Measurements from ENCODE around the gene NFKBIB.

Gene NFKBIB

GRCh38 chr19:38905620-38906019, 5.9 kb downstream of the NFKBIB start:
- TF ChIP-seq TAF1 (IDR thresholded peaks at IDR 0.05; ENCODE audit: borderline replicate concordance, insufficient read depth, low read length): no peak
- no peak for TF ChIP-seq REST (IDR thresholded peaks at IDR 0.05; ENCODE audit: insufficient read depth in 1 of 2, low read depth in 2 of 2, low read length in 2 of 2)
- no peak for TF ChIP-seq FOXP2 (optimal IDR thresholded peaks at IDR 0.05; ENCODE audit: borderline replicate concordance, extremely low read depth, extremely low read length, insufficient read depth)
- no peak for TF ChIP-seq SIN3A (IDR thresholded peaks at IDR 0.05; ENCODE audit: borderline replicate concordance, insufficient read depth, low read length)
- no peak for TF ChIP-seq POLR2AphosphoS5 (IDR thresholded peaks at IDR 0.05; ENCODE audit: low read depth, low read length)

- TF ChIP-seq POLR2AphosphoS5 (IDR thresholded peaks at IDR 0.05; ENCODE audit: low read depth, low read length): no peak
- no peak for TF ChIP-seq TAF1 (IDR thresholded peaks at IDR 0.05; ENCODE audit: borderline replicate concordance, insufficient read depth, low read length)
- TF ChIP-seq FOXP2 (optimal IDR thresholded peaks at IDR 0.05; ENCODE audit: borderline replicate concordance, extremely low read depth, extremely low read length, insufficient read depth): no peak
- no peak for TF ChIP-seq REST (IDR thresholded peaks at IDR 0.05; ENCODE audit: insufficient read depth in 1 of 2, low read depth in 2 of 2, low read length in 2 of 2)
- no peak for TF ChIP-seq SIN3A (IDR thresholded peaks at IDR 0.05; ENCODE audit: borderline replicate concordance, insufficient read depth, low read length)
Measured at GRCh38 chr19:38907227-38907626, 7.5 kb downstream of the NFKBIB start.

GRCh38 chr19:38907670-38908069, 7.9 kb downstream of the NFKBIB start:
- TF ChIP-seq REST (IDR thresholded peaks at IDR 0.05; ENCODE audit: insufficient read depth in 1 of 2, low read depth in 2 of 2, low read length in 2 of 2) (no peak), SIN3A (IDR thresholded peaks at IDR 0.05; ENCODE audit: borderline replicate concordance, insufficient read depth, low read length) (no peak), TAF1 (IDR thresholded peaks at IDR 0.05; ENCODE audit: borderline replicate concordance, insufficient read depth, low read length) (no peak), POLR2AphosphoS5 (IDR thresholded peaks at IDR 0.05; ENCODE audit: low read depth, low read length) (no peak)

- TF ChIP-seq FOXP2 (optimal IDR thresholded peaks at IDR 0.05; ENCODE audit: borderline replicate concordance, extremely low read depth, extremely low read length, insufficient read depth) (no peak), POLR2AphosphoS5 (IDR thresholded peaks at IDR 0.05; ENCODE audit: low read depth, low read length) (no peak), SIN3A (IDR thresholded peaks at IDR 0.05; ENCODE audit: borderline replicate concordance, insufficient read depth, low read length) (no peak), TAF1 (IDR thresholded peaks at IDR 0.05; ENCODE audit: borderline replicate concordance, insufficient read depth, low read length) (no peak), REST (IDR thresholded peaks at IDR 0.05; ENCODE audit: insufficient read depth in 1 of 2, low read depth in 2 of 2, low read length in 2 of 2) (no peak)
Measured at GRCh38 chr19:38908911-38909310, 9.1 kb downstream of the NFKBIB start.

GRCh38 chr19:38910488-38910887, 10.7 kb downstream of the NFKBIB start:
- TF ChIP-seq FOXP2 (optimal IDR thresholded peaks at IDR 0.05; ENCODE audit: borderline replicate concordance, extremely low read depth, extremely low read length, insufficient read depth): no peak
- TF ChIP-seq SIN3A (IDR thresholded peaks at IDR 0.05; ENCODE audit: borderline replicate concordance, insufficient read depth, low read length): no peak
